ENCODE data around the gene MPI. TPM values are rescaled to one million over a fixed set of nuclear protein-coding genes. Genes with fewer than 3 reads are reported as not detected.
"Not testable (repeated sequence)": the region's sequence is repeated elsewhere in the genome, so short reads cannot be mapped to it uniquely, and the experiment has no call there.

MPI gene
- total RNA-seq, 2 experiments from 2014 or later: 75.7 to 93.3 TPM

DNA sequence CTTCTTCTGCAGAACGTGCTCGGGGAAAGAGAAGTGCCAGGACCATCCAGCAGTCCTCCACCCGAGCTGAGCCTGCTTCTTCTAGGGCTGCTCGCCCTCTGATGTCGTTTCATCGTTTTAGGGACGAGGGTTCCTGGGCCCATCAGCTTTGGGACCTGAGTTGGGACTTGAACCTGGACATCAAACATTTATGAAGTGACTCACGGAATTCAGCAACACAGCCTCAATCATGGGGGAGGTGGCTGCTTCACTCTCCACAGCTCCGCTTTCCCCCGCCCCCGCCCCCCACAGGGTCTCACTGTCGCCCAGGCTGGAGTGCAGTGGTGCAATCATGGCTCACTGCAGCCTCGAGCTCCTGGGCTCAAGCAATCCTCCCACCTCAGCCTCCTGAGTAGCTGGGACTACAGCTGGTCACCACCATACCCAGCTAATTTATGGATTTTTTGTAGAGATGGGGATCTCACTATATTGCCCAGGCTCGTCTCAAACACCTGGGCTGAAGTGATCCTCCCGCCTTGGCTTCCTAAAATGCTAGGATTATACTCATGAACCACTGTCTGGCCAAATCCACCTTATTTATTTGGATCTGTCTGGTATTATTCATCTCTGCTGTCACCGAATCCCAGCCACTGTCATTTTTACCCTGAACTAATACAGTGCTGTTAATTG is 16.0 kb upstream of the MPI start:
- Mint-ChIP-seq H3K9me3 (ENCODE audit: low read depth) (no peaks in the 10 kb centered on the region), H3K27me3 (no peaks in the 10 kb centered on the region), H3K27ac (peak overlapping the region; percentile 79), H3K4me3 (peak overlapping the region; percentile 87), H3K36me3 (ENCODE audit: low read depth) (peaks cover 13% of the 10 kb centered on the region), H3K4me1 (peaks cover 42% of the 10 kb centered on the region)
- POLR2A ChIA-PET: no interaction called here
- DNase-seq (peak; percentile 43), ATAC-seq (no peak)
- CTCF ChIA-PET: interaction anchor here (0.5 to 1.3 kb wide), 6 partner anchors 9 to 149 kb away, joined by 3 read pairs; partner anchors contain the start of gene CYP1A1
- intact Hi-C loops (cut with DNase I, micrococcal nuclease): loop anchor here (1.0 to 10.0 kb wide), 16 partner anchors 15 to 879 kb away; partner anchors contain the start of genes COX5A (in 2 of the 2), ARID3B (in 1 of the 2), C15orf39 (in 1 of the 2) and CLK3 (in 1 of the 2)

DNA sequence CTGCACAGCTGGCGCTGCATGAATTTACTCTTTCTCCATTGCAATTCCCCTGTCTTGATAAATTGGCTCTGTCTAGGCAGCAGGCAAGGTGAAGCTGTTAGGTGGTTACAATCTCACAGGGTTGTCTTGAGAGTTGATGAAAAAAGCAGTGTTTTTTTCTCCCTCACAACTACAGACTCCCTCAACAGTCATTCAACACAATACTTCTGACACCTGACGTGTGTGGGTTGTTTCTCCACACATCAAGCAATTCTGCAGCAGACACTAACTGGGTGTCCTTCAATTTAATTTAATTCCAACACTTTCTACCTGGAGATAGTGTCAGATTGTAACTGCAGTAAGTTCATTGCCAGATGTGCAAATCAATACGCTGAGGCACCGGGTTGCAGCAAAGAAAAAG is 11.6 kb upstream of the MPI start:
- no peak for ATAC-seq
- Mint-ChIP-seq H3K4me3 (no peak overlapping the region), H3K4me1 (peaks cover 4% of the 10 kb centered on the region), H3K27me3 (no peaks in the 10 kb centered on the region), H3K9me3 (ENCODE audit: low read depth) (no peaks in the 10 kb centered on the region), H3K27ac (no peak overlapping the region), H3K36me3 (ENCODE audit: low read depth) (no peaks in the 10 kb centered on the region)
- no peak for DNase-seq
- intact Hi-C loops (cut with DNase I, micrococcal nuclease): loop anchor here (10.0 kb wide), 3 partner anchors 57 to 883 kb away; partner anchors contain the start of genes C15orf39 (in 1 of the 2), COX5A (in 1 of the 2), PML (in 1 of the 2) and STOML1 (in 1 of the 2)
- CTCF ChIA-PET: interaction anchor here (0.9 kb wide), 1 partner anchor 60 kb away, joined by 3 read pairs; no protein-coding TSS in a partner anchor
- POLR2A ChIA-PET: no interaction called here

GRCh38 chr15:74882528-74882927 is 7.3 kb upstream of the MPI start:
- ChIA-PET POLR2A (no interaction called here), CTCF (interaction anchor here (0.7 to 2.8 kb wide), 6 partner anchors 9 to 580 kb away, joined by 3 to 11 read pairs (median 5); partner anchors contain the start of gene SCAMP2)
- no peak for ATAC-seq
- H3K27me3 Mint-ChIP-seq: no peaks in the 10 kb centered on the region
- no peaks in the 10 kb centered on the region for H3K4me1 Mint-ChIP-seq
- DNase-seq: no peak
- H3K27ac Mint-ChIP-seq: no peak overlapping the region
- intact Hi-C loops (cut with DNase I, micrococcal nuclease): no loop called here
- no peak overlapping the region for H3K4me3 Mint-ChIP-seq
- no peaks in the 10 kb centered on the region for H3K36me3 Mint-ChIP-seq (ENCODE audit: low read depth)
- no peaks in the 10 kb centered on the region for H3K9me3 Mint-ChIP-seq (ENCODE audit: low read depth)

GRCh38 chr15:74884428-74885223 is 5.2 kb upstream of the MPI start:
- Mint-ChIP-seq H3K27ac (no peak overlapping the region), H3K36me3 (ENCODE audit: low read depth) (no peaks in the 10 kb centered on the region), H3K9me3 (ENCODE audit: low read depth) (no peaks in the 10 kb centered on the region), H3K4me3 (no peak overlapping the region), H3K4me1 (peaks cover 10% of the 10 kb centered on the region), H3K27me3 (no peaks in the 10 kb centered on the region)
- CTCF ChIA-PET: interaction anchor here (1.5 to 2.8 kb wide), 3 partner anchors 14 to 17 kb away, joined by 6 to 11 read pairs (median 7); no protein-coding TSS in a partner anchor
- no peak for DNase-seq
- no peak for ATAC-seq
- POLR2A ChIA-PET: no interaction called here
- intact Hi-C loops (cut with DNase I, micrococcal nuclease): no loop called here

DNA sequence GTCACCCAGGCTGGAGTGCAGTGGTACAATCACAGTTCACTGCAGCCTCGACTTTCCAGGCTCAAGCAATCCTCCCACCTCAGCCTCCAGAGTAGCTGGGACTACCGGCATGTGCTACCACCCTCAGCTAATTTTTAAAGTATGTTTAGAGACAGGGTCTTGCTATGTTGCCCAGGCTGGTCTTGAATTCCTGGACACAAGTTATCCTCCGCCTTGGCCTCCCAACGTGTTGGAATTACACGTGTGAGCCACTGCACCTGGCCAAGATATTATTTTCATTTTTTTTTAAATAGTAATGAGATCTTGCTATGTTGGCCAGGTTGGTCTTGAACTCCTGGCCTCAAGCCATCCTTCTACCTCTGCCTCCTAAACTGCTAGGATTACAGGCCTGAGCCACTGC is 4.4 kb upstream of the MPI start:
- no peak overlapping the region for H3K4me3 Mint-ChIP-seq
- H3K9me3 Mint-ChIP-seq (ENCODE audit: low read depth): no peaks in the 10 kb centered on the region
- H3K36me3 Mint-ChIP-seq (ENCODE audit: low read depth): peaks cover under 1% of the 10 kb centered on the region
- H3K27ac Mint-ChIP-seq: no peak overlapping the region
- POLR2A ChIA-PET: no interaction called here
- DNase-seq: no peak
- no peaks in the 10 kb centered on the region for H3K27me3 Mint-ChIP-seq
- H3K4me1 Mint-ChIP-seq: peaks cover 12% of the 10 kb centered on the region
- intact Hi-C loops (cut with DNase I, micrococcal nuclease): no loop called here
- CTCF ChIA-PET: interaction anchor here (0.6 to 1.5 kb wide), 2 partner anchors 16 to 48 kb away, joined by 3 to 7 read pairs; no protein-coding TSS in a partner anchor
- no peak for ATAC-seq

DNA sequence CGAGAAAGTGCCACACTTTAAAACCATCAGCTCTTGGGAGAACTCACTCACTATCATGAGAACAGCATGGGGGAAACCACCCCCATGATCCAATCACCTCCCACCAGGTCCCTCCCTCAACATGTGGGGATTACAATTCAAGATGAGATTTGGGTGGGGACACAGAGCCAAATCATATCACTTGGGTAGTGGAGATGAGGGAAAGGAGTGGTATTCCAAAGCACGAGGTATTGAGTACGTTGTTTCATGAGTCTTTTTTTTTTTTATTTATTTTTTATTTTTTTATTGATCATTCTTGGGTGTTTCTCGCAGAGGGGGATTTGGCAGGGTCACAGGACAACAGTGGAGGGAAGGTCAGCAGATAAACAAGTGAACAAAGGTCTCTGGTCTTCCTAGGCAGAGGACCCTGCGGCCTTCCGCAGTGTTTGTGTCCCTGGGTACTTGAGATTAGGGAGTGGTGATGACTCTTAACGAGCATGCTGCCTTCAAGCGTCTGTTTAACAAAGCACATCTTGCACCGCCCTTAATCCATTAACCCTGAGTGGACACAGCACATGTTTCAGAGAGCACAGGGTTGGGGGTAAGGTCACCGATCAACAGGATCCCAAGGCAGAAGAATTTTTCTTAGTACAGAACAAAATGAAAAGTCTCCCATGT is 2.2 kb upstream of the MPI start:
- DNase-seq; ATAC-seq; H3K27me3 Mint-ChIP-seq; H3K4me3 Mint-ChIP-seq; H3K27ac Mint-ChIP-seq; intact Hi-C loops (cut with DNase I, micrococcal nuclease); H3K9me3 Mint-ChIP-seq (ENCODE audit: low read depth): not testable (repeated sequence)
- ChIA-PET POLR2A (interaction anchor here (0.7 kb wide), 1 partner anchor 129 kb away, joined by 7 read pairs; no protein-coding TSS in a partner anchor), CTCF (interaction anchor here (2.8 kb wide), 1 partner anchor 13 kb away, joined by 22 read pairs; no protein-coding TSS in a partner anchor)
- peaks cover 33% of the 10 kb centered on the region for H3K4me1 Mint-ChIP-seq
- peaks cover 20% of the 10 kb centered on the region for H3K36me3 Mint-ChIP-seq (ENCODE audit: low read depth)

DNA sequence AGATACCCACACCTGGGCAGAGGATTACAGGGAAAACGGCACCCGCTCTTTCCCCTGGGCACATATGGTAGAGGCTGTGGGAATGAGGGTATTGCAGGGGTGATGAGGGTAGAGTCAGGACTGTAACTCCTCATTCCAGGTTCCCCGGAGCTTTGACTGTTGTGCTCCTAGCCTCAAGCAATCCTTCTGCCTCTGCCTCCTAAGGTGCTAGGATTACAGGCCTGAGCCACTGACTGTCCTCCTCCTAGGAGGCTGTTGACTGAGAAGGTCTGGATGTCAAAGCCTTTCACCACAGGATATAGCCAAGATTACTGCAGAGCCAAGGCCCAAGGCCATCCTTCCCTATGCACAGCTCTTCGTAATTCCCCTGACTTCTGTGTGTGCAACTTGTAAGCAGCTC is 1.1 kb upstream of the MPI start:
- Mint-ChIP-seq H3K27me3 (no peaks in the 10 kb centered on the region), H3K27ac (peak overlapping the region; percentile 86), H3K4me1 (peaks cover 44% of the 10 kb centered on the region), H3K36me3 (ENCODE audit: low read depth) (peaks cover 31% of the 10 kb centered on the region), H3K9me3 (ENCODE audit: low read depth) (no peaks in the 10 kb centered on the region), H3K4me3 (peak overlapping the region; percentile 73)
- CTCF ChIA-PET: interaction anchor here (0.7 to 2.8 kb wide), 4 partner anchors 12 to 262 kb away, joined by 3 to 22 read pairs (median 3); no protein-coding TSS in a partner anchor
- DNase-seq (no peak), ATAC-seq (no peak)
- POLR2A ChIA-PET: interaction anchor here (0.6 to 0.9 kb wide), 2 partner anchors 13 to 26 kb away, joined by 3 read pairs; no protein-coding TSS in a partner anchor
- intact Hi-C loops (cut with DNase I, micrococcal nuclease): loop anchor here in 1 of 2 experiments (1.0 kb wide), 4 partner anchors 15 to 106 kb away; partner anchors contain the start of genes COX5A, CSK, SCAMP2 and ULK3

DNA sequence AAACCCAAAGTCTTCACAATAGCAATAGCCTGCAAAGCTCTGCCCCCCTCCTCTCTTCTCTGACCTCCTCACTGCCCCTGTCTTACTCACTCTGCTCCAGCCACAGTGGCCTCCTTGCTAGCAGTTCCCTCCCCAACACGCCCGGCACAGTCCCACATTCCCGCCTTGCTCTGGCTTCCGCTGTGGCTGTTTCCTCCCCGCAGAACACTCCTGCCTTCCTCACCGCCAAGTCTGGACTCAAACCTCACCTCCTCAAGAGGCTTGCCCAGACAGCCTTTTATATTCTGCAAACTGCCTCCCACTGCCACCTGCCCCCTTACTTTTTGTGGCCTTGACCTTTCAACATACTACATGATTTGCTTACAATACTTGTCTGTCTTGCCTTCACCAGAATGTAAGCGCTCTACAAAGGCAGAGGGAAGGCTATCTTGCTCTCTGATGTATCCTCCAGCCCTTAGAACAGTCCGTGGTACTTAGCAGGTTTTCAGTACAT is 406 bp upstream of the MPI start:
- ATAC-seq (peak; percentile 17), DNase-seq (peak; percentile 42)
- peaks cover 32% of the 10 kb centered on the region for H3K36me3 Mint-ChIP-seq (ENCODE audit: low read depth)
- H3K27ac Mint-ChIP-seq: peak overlapping the region; percentile 86
- CTCF ChIA-PET: interaction anchor here (0.7 to 2.8 kb wide), 4 partner anchors 11 to 137 kb away, joined by 3 to 22 read pairs (median 3); no protein-coding TSS in a partner anchor
- H3K9me3 Mint-ChIP-seq (ENCODE audit: low read depth): no peaks in the 10 kb centered on the region
- H3K4me3 Mint-ChIP-seq: peak overlapping the region; percentile 73
- POLR2A ChIA-PET: interaction anchor here (0.9 to 1.0 kb wide), 3 partner anchors 13 to 19 kb away, joined by 3 to 6 read pairs (median 5); partner anchors contain the start of gene FAM219B
- peaks cover 46% of the 10 kb centered on the region for H3K4me1 Mint-ChIP-seq
- no peaks in the 10 kb centered on the region for H3K27me3 Mint-ChIP-seq
- intact Hi-C loops (cut with DNase I, micrococcal nuclease): loop anchor here in 1 of 2 experiments (1.0 kb wide), 4 partner anchors 16 to 107 kb away; partner anchors contain the start of genes COX5A, CSK, SCAMP2 and ULK3

GRCh38 chr15:74890665-74890960 is 771 bp downstream of the MPI start:
- ATAC-seq (no peak), DNase-seq (no peak)
- H3K4me3 Mint-ChIP-seq: peak overlapping the region; percentile 73
- intact Hi-C loops (cut with DNase I, micrococcal nuclease): loop anchor here (1.0 to 5.0 kb wide), 5 partner anchors 16 to 133 kb away; partner anchors contain the start of genes CSK (in 1 of the 2), FAM219B (in 1 of the 2), PPCDC (in 1 of the 2) and SCAMP2 (in 1 of the 2)
- H3K36me3 Mint-ChIP-seq (ENCODE audit: low read depth): peaks cover 36% of the 10 kb centered on the region
- CTCF ChIA-PET: interaction anchor here (2.8 kb wide), 1 partner anchor 10 kb away, joined by 22 read pairs; no protein-coding TSS in a partner anchor
- no peaks in the 10 kb centered on the region for H3K27me3 Mint-ChIP-seq
- peaks cover 46% of the 10 kb centered on the region for H3K4me1 Mint-ChIP-seq
- H3K9me3 Mint-ChIP-seq (ENCODE audit: low read depth): no peaks in the 10 kb centered on the region
- POLR2A ChIA-PET: no interaction called here
- peak overlapping the region; percentile 86 for H3K27ac Mint-ChIP-seq

GRCh38 chr15:74891469-74891868 is 1.6 kb downstream of the MPI start:
- no peak overlapping the region for H3K27ac Mint-ChIP-seq

More at GRCh38 chr15:74891469-74891868, 1.6 kb downstream of the MPI start:
- H3K9me3 Mint-ChIP-seq (ENCODE audit: low read depth): no peaks in the 10 kb centered on the region
- ATAC-seq: no peak
- no peaks in the 10 kb centered on the region for H3K27me3 Mint-ChIP-seq
- peak overlapping the region; percentile 73 for H3K4me3 Mint-ChIP-seq
- intact Hi-C loops (cut with DNase I, micrococcal nuclease): loop anchor here in 1 of 2 experiments (2.0 to 5.0 kb wide), 2 partner anchors 19 to 109 kb away; partner anchors contain the start of genes CSK and SCAMP2
- DNase-seq: no peak
- H3K4me1 Mint-ChIP-seq: peaks cover 46% of the 10 kb centered on the region
- ChIA-PET CTCF (interaction anchor here (0.6 to 1.7 kb wide), 3 partner anchors 10 to 121 kb away, joined by 4 to 17 read pairs (median 4); no protein-coding TSS in a partner anchor), POLR2A (interaction anchor here (1.0 kb wide), 1 partner anchor 14 kb away, joined by 3 read pairs; no protein-coding TSS in a partner anchor)
- H3K36me3 Mint-ChIP-seq (ENCODE audit: low read depth): peaks cover 40% of the 10 kb centered on the region
